Mesendoderm (in vitro differentiated cells): ENCODE measurements around the gene FCRL2.

Experiments
- DNase-seq: peaks from one replicate; pipeline ENCODE4 v3.0.0; 2013
- H2AK5ac ChIP-seq: 2 replicates; pipeline ENCODE4 v1.6.1; 2013; ENCODE audit warnings: low read length, inconsistent platforms
- H2BK120ac ChIP-seq: 2 replicates; pipeline ENCODE4 v1.6.1; 2013; ENCODE audit warnings: low read depth, mild to moderate bottlenecking, low read length, moderate library complexity, mixed read lengths
- H2BK15ac ChIP-seq: replicated peaks from 2 replicates; pipeline ENCODE4 v1.6.1; 2013; ENCODE audit warnings: low read depth, mild to moderate bottlenecking, moderate library complexity
- H2BK5ac ChIP-seq: 2 replicates; pipeline ENCODE4 v1.6.1; 2013; ENCODE audit warnings: low read length, inconsistent platforms
- H3K18ac ChIP-seq: 2 replicates; pipeline ENCODE4 v1.6.1; 2013; ENCODE audit warnings: mild to moderate bottlenecking, low read length, mixed read lengths
- H3K23ac ChIP-seq: one replicate; pipeline ENCODE4 v1.6.1; 2013; ENCODE audit warnings: low read length
- H3K27ac ChIP-seq: 2 replicates; pipeline ENCODE4 v1.5.1; 2013; ENCODE audit warnings: low read depth, mild to moderate bottlenecking, inconsistent platforms, low read length, moderate library complexity
- H3K27me3 ChIP-seq: 2 replicates; pipeline ENCODE4 v1.6.1; 2013; ENCODE audit warnings: low read length, control low read depth, mild to moderate bottlenecking, inconsistent platforms; ENCODE audit not compliant: insufficient read depth, poor library complexity
- H3K36me3 ChIP-seq: 2 replicates; pipeline ENCODE4 v1.6.1; 2013; ENCODE audit warnings: low read length, inconsistent platforms; ENCODE audit not compliant: control insufficient read depth, insufficient read depth
- H3K4ac ChIP-seq: one replicate; pipeline ENCODE4 v1.6.1; 2013; ENCODE audit warnings: low read depth, mild to moderate bottlenecking, low read length, moderate library complexity
- H3K4me1 ChIP-seq: 2 replicates; pipeline ENCODE4 v1.6.1; 2013; ENCODE audit warnings: low read depth, low read length, inconsistent platforms; ENCODE audit not compliant: control insufficient read depth
- H3K4me2 ChIP-seq: 2 replicates; pipeline ENCODE4 v1.6.1; 2013; ENCODE audit warnings: low read length
- H3K4me3 ChIP-seq: 2 replicates; pipeline ENCODE4 v1.5.1; 2013; ENCODE audit warnings: mild to moderate bottlenecking, low read length
- H3K56ac ChIP-seq: one replicate; pipeline ENCODE4 v1.6.1; 2013; ENCODE audit warnings: low read length
- H3K79me1 ChIP-seq: 2 replicates; pipeline ENCODE4 v1.6.1; 2013; ENCODE audit warnings: low read length, inconsistent platforms
- H3K79me2 ChIP-seq: 2 replicates; pipeline ENCODE4 v1.6.1; 2013; ENCODE audit warnings: mild to moderate bottlenecking, low read length; ENCODE audit not compliant: control insufficient read depth, insufficient read depth
- H3K9ac ChIP-seq: 2 replicates; pipeline ENCODE4 v1.6.1; 2013; ENCODE audit warnings: low read length, inconsistent platforms
- H4K5ac ChIP-seq: one replicate; pipeline ENCODE4 v1.6.1; 2013; ENCODE audit warnings: low read length
- H4K8ac ChIP-seq: one replicate; pipeline ENCODE4 v1.6.1; 2013; ENCODE audit warnings: low read depth, mild to moderate bottlenecking, control low read depth, low read length, moderate library complexity
- WGBS: extraction: QIAGEN DNeasy Blood & Tissue Kit; methylation state at CpG from one replicate; pipeline ENCODE4 v1.1.7; 2013; ENCODE audit warnings: low lambda C conversion rate, missing lambda C conversion rate; ENCODE audit not compliant: insufficient coverage; ENCODE audit errors: extremely low coverage; 5-methylcytosine and 5-hydroxymethylcytosine counted together

The FCRL2 gene

GRCh38 chr1:157723157-157723556, 53.8 kb downstream of the FCRL2 start:
- no CpG with 5 or more reads among the region's 2 CpGs for WGBS
- no peaks in the 10 kb centered on the region for H3K79me1 ChIP-seq

GRCh38 chr1:157721985-157722384, 54.9 kb downstream of the FCRL2 start:
- H2BK15ac ChIP-seq: no peak overlapping the region
- no peak overlapping the region for H3K9ac ChIP-seq
- no peak overlapping the region for H3K4me3 ChIP-seq
- no peaks in the 10 kb centered on the region for H3K79me2 ChIP-seq
- no peak overlapping the region for H4K5ac ChIP-seq
- H3K4me2 ChIP-seq: no peak overlapping the region
- no peak overlapping the region for H3K27ac ChIP-seq
- WGBS: no CpG with 5 or more reads among the region's 1 CpG
- no peak overlapping the region for H3K56ac ChIP-seq
- H3K18ac ChIP-seq: no peak overlapping the region
- H3K36me3 ChIP-seq: no peaks in the 10 kb centered on the region
- H2BK120ac ChIP-seq: no peak overlapping the region
- no peaks in the 10 kb centered on the region for H3K27me3 ChIP-seq
- no peak overlapping the region for H3K23ac ChIP-seq
- no peak overlapping the region for H4K8ac ChIP-seq
- no peak overlapping the region for H2BK5ac ChIP-seq
- no peaks in the 10 kb centered on the region for H3K79me1 ChIP-seq
- no peak for DNase-seq
- H3K4me1 ChIP-seq: no peaks in the 10 kb centered on the region
- H3K4ac ChIP-seq: no peak overlapping the region
- H2AK5ac ChIP-seq: no peak overlapping the region

More at GRCh38 chr1:157723157-157723556, 53.8 kb downstream of the FCRL2 start:
- H4K5ac ChIP-seq: no peak overlapping the region
- H3K4me3 ChIP-seq: no peak overlapping the region
- H3K27ac ChIP-seq: no peak overlapping the region
- H3K27me3 ChIP-seq: no peaks in the 10 kb centered on the region
- no peak for DNase-seq
- H2BK120ac ChIP-seq: no peak overlapping the region
- no peak overlapping the region for H3K56ac ChIP-seq
- H4K8ac ChIP-seq: no peak overlapping the region
- H3K4me1 ChIP-seq: no peaks in the 10 kb centered on the region
- H2BK15ac ChIP-seq: no peak overlapping the region
- no peaks in the 10 kb centered on the region for H3K36me3 ChIP-seq
- H2AK5ac ChIP-seq: no peak overlapping the region
- no peak overlapping the region for H3K4me2 ChIP-seq
- no peak overlapping the region for H3K18ac ChIP-seq
- H2BK5ac ChIP-seq: no peak overlapping the region
- H3K4ac ChIP-seq: no peak overlapping the region
- no peak overlapping the region for H3K23ac ChIP-seq
- no peaks in the 10 kb centered on the region for H3K79me2 ChIP-seq
- H3K9ac ChIP-seq: no peak overlapping the region

- no peak overlapping the region for H3K4me3 ChIP-seq
- no peak overlapping the region for H4K5ac ChIP-seq
- DNase-seq: no peak
- no peaks in the 10 kb centered on the region for H3K27me3 ChIP-seq
- no peak overlapping the region for H3K27ac ChIP-seq
- no CpG with 5 or more reads among the region's 5 CpGs for WGBS
- H3K23ac ChIP-seq: no peak overlapping the region
- H3K4ac ChIP-seq: no peak overlapping the region
- H2AK5ac ChIP-seq: no peak overlapping the region
- H4K8ac ChIP-seq: no peak overlapping the region
- no peak overlapping the region for H3K56ac ChIP-seq
- no peak overlapping the region for H3K18ac ChIP-seq
- H3K79me1 ChIP-seq: no peaks in the 10 kb centered on the region
- no peaks in the 10 kb centered on the region for H3K36me3 ChIP-seq
- H3K4me1 ChIP-seq: no peaks in the 10 kb centered on the region
- H3K9ac ChIP-seq: no peak overlapping the region
- H3K79me2 ChIP-seq: no peaks in the 10 kb centered on the region
- H2BK120ac ChIP-seq: no peak overlapping the region
- H3K4me2 ChIP-seq: no peak overlapping the region
- H2BK15ac ChIP-seq: no peak overlapping the region
- no peak overlapping the region for H2BK5ac ChIP-seq
Measured at GRCh38 chr1:157715736-157716135, 61.2 kb downstream of the FCRL2 start.

DNA sequence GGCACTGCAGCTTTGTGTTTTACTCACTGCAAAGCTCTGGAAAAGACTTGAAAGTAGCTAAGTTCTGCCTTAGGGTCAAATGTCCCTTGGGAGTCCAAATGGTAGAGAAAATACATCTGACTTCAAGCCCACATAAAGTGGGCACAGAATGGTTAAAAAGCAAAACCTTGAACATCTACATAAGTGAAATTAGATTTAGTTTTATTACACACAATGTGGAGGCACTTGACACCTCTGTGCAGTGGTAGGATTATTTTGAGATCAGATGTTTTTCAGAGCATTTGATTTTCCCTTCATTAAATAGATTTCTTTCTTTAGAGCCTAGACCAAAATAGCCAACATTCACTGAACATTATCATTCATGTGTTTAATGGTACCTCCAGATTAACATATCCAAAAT, 65.1 kb downstream of the FCRL2 start:
- H3K4me1 ChIP-seq: no peaks in the 10 kb centered on the region
- no peak overlapping the region for H2BK5ac ChIP-seq
- no peak overlapping the region for H2BK120ac ChIP-seq
- H3K27me3 ChIP-seq: no peaks in the 10 kb centered on the region
- H3K4me2 ChIP-seq: no peak overlapping the region
- DNase-seq: no peak
- no peaks in the 10 kb centered on the region for H3K79me1 ChIP-seq
- H3K36me3 ChIP-seq: no peaks in the 10 kb centered on the region
- no peak overlapping the region for H3K23ac ChIP-seq
- no peak overlapping the region for H3K4ac ChIP-seq
- no peak overlapping the region for H3K18ac ChIP-seq
- H3K4me3 ChIP-seq: no peak overlapping the region
- H2AK5ac ChIP-seq: no peak overlapping the region
- no peak overlapping the region for H3K27ac ChIP-seq
- H3K9ac ChIP-seq: no peak overlapping the region
- no peak overlapping the region for H3K56ac ChIP-seq
- no peaks in the 10 kb centered on the region for H3K79me2 ChIP-seq
- no peak overlapping the region for H4K8ac ChIP-seq
- no peak overlapping the region for H2BK15ac ChIP-seq
- H4K5ac ChIP-seq: no peak overlapping the region

DNA sequence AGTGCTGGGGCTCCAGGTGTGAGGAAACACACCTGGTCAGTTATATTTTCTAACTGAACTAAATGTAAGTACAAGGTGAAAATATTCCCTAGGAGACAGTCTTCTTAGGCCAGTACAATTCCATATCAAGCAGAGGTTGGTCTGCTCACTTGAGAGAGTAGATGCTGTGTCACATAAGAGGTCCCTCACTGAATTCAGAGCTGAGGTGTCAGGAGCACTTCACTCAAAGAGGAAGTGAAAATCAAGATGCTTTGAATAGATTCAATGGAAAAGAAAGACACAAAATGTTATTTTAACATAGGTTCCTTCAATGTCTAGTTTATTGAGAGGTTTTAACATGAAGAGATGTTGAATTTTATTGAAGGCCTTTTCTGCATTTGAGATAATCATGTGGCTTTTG, 72.1 kb downstream of the FCRL2 start:
- Histone ChIP-seq H3K4me1 (no peaks in the 10 kb centered on the region), H2AK5ac (no peak overlapping the region), H2BK15ac (no peak overlapping the region), H3K9ac (no peak overlapping the region), H3K27me3 (no peaks in the 10 kb centered on the region), H3K79me2 (no peaks in the 10 kb centered on the region), H4K5ac (no peak overlapping the region), H2BK120ac (no peak overlapping the region), H3K36me3 (no peaks in the 10 kb centered on the region), H2BK5ac (no peak overlapping the region), H3K79me1 (no peaks in the 10 kb centered on the region), H3K18ac (no peak overlapping the region), H3K4me3 (no peak overlapping the region), H3K23ac (no peak overlapping the region), H3K4ac (no peak overlapping the region), H4K8ac (no peak overlapping the region), H3K4me2 (no peak overlapping the region), H3K27ac (no peak overlapping the region), H3K56ac (no peak overlapping the region)
- no peak for DNase-seq

GRCh38 chr1:157703981-157704380, 73.0 kb downstream of the FCRL2 start:
- no peak overlapping the region for H3K9ac ChIP-seq
- H4K5ac ChIP-seq: no peak overlapping the region
- H3K4ac ChIP-seq: no peak overlapping the region
- DNase-seq: no peak
- H3K4me3 ChIP-seq: no peak overlapping the region
- no peak overlapping the region for H3K18ac ChIP-seq
- H3K36me3 ChIP-seq: no peaks in the 10 kb centered on the region
- H2AK5ac ChIP-seq: no peak overlapping the region
- H4K8ac ChIP-seq: no peak overlapping the region
- H2BK5ac ChIP-seq: no peak overlapping the region
- H2BK15ac ChIP-seq: no peak overlapping the region
- H3K23ac ChIP-seq: no peak overlapping the region
- H3K4me2 ChIP-seq: no peak overlapping the region
- H3K27ac ChIP-seq: no peak overlapping the region
- no peaks in the 10 kb centered on the region for H3K4me1 ChIP-seq
- H3K56ac ChIP-seq: no peak overlapping the region
- H3K79me2 ChIP-seq: no peaks in the 10 kb centered on the region
- no peaks in the 10 kb centered on the region for H3K27me3 ChIP-seq
- WGBS: no CpG with 5 or more reads among the region's 4 CpGs
- H2BK120ac ChIP-seq: no peak overlapping the region
- H3K79me1 ChIP-seq: no peaks in the 10 kb centered on the region
